Astrocyte of the spinal cord (primary cell): ENCODE results near the gene CHRNB2.

ENCODE experiments used
- DNase-seq: peaks from one replicate; pipeline ENCODE4 v3.0.0; 2011; ENCODE audit warnings: low read depth, low spot score
- H3K4me3 ChIP-seq: 2 replicates; pipeline ENCODE4 v1.5.1; 2011; ENCODE audit warnings: low read depth, mild to moderate bottlenecking, low read length, moderate library complexity
- in situ Hi-C: cut with HindIII; loops from 2 replicates; pipeline ENCODE4 v1.10.0; 2017; ENCODE audit warnings: low sequenced_read_pairs
- TF ChIP-seq, protein P1 (sequence below): IDR thresholded peaks from 2 replicates; pipeline ENCODE4 v1.5.1; 2012; ENCODE audit warnings: low read depth, mild to moderate bottlenecking, low read length, inconsistent platforms

Gene CHRNB2, protein sequence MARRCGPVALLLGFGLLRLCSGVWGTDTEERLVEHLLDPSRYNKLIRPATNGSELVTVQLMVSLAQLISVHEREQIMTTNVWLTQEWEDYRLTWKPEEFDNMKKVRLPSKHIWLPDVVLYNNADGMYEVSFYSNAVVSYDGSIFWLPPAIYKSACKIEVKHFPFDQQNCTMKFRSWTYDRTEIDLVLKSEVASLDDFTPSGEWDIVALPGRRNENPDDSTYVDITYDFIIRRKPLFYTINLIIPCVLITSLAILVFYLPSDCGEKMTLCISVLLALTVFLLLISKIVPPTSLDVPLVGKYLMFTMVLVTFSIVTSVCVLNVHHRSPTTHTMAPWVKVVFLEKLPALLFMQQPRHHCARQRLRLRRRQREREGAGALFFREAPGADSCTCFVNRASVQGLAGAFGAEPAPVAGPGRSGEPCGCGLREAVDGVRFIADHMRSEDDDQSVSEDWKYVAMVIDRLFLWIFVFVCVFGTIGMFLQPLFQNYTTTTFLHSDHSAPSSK

DNA sequence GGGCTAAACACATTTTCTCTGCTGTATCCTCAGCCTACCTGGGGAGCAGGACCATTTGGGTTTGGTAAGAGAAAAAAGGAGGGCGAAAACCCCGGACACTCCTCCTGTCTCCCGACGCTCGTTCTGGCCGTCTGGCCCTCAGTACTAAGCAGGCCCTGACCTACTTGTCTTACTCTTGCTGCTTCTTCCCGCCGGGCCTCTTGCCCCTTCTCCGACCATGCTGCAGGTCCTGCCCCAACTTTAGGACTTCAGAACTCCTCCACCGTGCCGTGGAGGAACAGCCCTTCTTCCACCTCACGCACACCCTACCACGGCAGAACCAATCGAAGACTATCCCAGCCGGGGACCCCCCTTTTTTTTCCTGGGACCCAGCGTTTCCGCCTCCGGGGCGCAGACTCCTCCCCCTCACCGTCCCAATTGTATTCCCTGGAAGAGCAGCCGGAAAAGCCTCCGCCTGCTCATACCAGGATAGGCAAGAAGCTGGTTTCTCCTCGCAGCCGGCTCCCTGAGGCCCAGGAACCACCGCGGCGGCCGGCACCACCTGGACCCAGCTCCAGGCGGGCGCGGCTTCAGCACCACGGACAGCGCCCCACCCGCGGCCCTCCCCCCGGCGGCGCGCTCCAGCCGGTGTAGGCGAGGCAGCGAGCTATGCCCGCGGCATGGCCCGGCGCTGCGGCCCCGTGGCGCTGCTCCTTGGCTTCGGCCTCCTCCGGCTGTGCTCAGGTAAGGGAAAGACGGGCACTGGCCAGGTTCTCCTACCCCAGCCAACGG, at the start of gene CHRNB2:
TSS of gene CHRNB2 (plus strand) at position 393 of the 771 bp plus-strand sequence. CDS start at position 660, 267 bp downstream.
- in situ Hi-C loops = no loop called here
- peak; percentile 26 for DNase-seq
- TF ChIP-seq, protein P1, sequence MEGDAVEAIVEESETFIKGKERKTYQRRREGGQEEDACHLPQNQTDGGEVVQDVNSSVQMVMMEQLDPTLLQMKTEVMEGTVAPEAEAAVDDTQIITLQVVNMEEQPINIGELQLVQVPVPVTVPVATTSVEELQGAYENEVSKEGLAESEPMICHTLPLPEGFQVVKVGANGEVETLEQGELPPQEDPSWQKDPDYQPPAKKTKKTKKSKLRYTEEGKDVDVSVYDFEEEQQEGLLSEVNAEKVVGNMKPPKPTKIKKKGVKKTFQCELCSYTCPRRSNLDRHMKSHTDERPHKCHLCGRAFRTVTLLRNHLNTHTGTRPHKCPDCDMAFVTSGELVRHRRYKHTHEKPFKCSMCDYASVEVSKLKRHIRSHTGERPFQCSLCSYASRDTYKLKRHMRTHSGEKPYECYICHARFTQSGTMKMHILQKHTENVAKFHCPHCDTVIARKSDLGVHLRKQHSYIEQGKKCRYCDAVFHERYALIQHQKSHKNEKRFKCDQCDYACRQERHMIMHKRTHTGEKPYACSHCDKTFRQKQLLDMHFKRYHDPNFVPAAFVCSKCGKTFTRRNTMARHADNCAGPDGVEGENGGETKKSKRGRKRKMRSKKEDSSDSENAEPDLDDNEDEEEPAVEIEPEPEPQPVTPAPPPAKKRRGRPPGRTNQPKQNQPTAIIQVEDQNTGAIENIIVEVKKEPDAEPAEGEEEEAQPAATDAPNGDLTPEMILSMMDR = no peak
- no peak within 1 kb of the TSS for H3K4me3 ChIP-seq

DNA sequence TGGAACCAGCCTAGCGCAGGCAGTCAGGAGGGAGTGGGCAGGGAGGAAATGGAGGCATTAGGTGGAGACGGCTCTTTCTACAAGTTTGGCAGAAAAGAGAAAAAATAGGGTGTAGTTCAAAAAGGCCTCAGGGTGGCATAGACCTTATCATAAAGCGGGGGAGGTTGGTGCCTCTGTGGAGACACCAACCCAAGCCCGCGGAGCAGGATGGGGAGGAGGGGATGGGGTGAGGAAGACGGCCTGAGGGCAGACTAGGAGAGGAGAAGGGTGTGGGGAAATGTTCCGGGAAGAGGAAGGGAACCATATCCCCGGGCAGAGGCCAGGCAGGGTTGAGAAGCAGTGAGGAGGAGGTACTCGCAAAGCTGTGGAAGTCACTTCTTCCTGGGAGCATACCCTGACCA, 48.0 kb upstream of the CHRNB2 start:
- in situ Hi-C loops = no loop called here
- H3K4me3 ChIP-seq = no peak overlapping the region
- no peak for DNase-seq
- TF ChIP-seq, protein P1 = no peak

DNA sequence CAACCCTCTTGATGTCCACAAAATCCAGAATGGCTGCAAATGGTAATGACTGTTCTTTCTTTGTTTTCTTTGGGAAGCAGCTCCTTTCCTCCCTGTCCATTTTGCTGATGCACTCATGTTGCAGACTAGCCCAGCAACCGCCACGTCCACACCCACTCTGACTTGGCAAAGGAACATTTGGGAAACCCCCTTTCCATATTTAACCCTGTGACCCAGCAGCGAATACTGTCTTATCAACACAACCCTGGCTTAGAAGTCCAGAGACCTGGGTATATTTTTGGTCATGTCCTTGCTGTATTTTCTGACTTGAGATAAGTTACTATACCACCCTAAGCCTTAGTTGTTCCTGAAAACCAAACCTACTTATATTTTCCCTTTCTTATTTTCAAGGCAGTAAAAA, 47.2 kb upstream of the CHRNB2 start:
- in situ Hi-C loops = no loop called here
- no peak overlapping the region for H3K4me3 ChIP-seq
- DNase-seq = no peak
- TF ChIP-seq, protein P1 = no peak

DNA sequence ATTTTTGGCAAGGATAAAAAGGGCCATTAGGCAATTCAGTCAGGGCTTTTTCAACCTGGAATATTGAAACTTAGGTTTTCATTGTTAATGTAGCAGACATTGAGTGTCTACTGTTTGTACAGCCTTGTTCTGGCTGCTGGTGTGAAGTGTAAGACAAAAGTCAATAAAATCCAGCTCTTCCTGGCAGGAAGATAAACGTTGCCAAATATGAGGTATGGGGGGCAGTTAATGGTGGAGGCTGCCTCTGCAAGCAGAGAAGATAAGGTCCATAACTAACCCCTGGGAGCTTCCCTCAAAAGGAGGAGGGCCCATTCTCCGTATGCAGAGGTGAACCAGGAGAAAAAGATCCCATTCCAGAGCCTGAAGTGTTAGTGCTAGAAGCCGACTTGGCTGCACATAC, 45.9 kb upstream of the CHRNB2 start:
- in situ Hi-C loops = no loop called here
- no peak overlapping the region for H3K4me3 ChIP-seq
- DNase-seq = no peak
- TF ChIP-seq, protein P1 = no peak

DNA sequence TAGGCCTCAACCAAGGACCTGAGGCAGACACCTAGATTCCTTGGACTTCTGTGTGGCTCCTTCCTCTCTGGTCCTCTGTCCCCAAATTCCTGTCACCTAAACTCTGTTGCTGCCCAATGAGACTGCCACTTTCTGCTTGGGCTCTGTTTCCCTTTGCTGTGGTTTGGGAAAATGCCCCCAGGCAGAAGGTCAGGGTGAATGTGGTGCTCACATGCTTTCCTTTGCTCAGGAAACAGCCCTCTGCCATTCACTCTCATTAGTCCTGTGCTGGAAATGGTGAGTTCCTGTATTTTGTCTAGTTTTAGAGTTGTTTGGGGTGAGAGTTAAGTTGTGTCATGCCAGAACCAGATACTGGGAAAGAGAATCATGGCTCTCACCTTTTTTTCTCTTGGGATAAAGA, 42.7 kb upstream of the CHRNB2 start:
- in situ Hi-C loops = no loop called here
- DNase-seq = no peak
- TF ChIP-seq, protein P1 = no peak
- no peak overlapping the region for H3K4me3 ChIP-seq

DNA sequence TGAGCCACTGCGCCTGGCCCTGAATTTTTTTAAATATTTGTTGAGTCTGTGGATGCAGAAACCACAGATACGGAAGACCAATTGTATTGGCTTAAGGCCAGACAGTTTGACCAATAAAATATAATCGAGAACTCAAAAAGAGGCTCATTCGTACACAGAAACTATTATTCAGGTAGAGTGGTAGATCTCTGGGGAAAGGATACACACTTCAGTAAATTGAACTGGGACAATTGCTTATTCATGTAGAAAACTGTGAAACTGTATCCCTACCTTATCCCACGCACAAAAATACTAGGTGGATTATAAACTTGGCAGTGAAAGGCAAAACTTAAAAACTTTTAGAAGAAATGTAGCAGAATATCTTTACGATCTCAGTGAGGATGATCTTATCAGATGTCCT, 40.4 kb upstream of the CHRNB2 start:
- no peak overlapping the region for H3K4me3 ChIP-seq
- in situ Hi-C loops = no loop called here
- no peak for DNase-seq
- TF ChIP-seq, protein P1 = no peak
